GM21576 (cell line): ENCODE measurements around the gene CPAMD8.

Source experiments
- ATAC-seq: cut with Tn5 transposase; IDR thresholded peaks from one replicate; pipeline ENCODE4 v1.9.1; 2021; ENCODE audit warnings: mild to moderate bottlenecking, moderate library complexity; ENCODE audit not compliant: unreplicated experiment

The CPAMD8 gene

GRCh38 chr19:16851031-16851712 lies 175.4 kb downstream of the CPAMD8 start:
- no peak for ATAC-seq

- ATAC-seq = no peak
Observed at GRCh38 chr19:16850133-16850532, 176.5 kb downstream of the CPAMD8 start.

- no peak for ATAC-seq
Observed at GRCh38 chr19:16849168-16849567, 177.4 kb downstream of the CPAMD8 start.

GRCh38 chr19:16847430-16847829 lies 179.2 kb downstream of the CPAMD8 start:
- no peak for ATAC-seq

- no peak for ATAC-seq
Observed at GRCh38 chr19:16846901-16847300, 179.7 kb downstream of the CPAMD8 start.
